T-helper 9 cell (primary cell): Measurements from ENCODE around the gene AP4S1.

ENCODE experiments used
- DNase-seq: peaks from one replicate; pipeline ENCODE4 v3.0.0-alpha.2; 2020

AP4S1 gene

DNA sequence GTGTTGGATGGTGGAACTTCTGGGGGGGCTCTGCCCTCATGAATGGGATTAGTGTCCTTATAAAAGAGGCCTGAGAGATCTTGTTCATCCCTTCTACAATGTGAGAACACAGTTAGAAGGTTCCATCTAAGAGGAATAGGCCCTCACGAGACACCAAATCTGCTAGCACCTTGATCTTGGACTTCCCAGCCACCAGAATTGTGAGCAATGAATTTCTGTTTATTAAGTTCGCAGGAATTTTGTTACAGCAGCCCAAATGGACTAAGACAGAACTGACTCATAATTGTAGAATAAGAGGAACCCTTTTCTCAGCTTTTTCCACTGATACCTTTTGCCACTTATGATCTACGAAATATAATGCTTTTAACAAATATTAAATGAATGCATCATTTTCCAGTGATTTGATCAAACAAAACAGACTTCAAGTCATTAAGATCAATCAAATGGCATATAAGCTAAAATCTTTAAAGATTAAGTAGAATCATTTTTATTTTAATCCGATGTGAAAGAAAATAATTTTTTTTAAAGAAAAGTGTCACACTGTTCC is 113.9 kb downstream of the AP4S1 start:
- DNase-seq, result no peak

DNA sequence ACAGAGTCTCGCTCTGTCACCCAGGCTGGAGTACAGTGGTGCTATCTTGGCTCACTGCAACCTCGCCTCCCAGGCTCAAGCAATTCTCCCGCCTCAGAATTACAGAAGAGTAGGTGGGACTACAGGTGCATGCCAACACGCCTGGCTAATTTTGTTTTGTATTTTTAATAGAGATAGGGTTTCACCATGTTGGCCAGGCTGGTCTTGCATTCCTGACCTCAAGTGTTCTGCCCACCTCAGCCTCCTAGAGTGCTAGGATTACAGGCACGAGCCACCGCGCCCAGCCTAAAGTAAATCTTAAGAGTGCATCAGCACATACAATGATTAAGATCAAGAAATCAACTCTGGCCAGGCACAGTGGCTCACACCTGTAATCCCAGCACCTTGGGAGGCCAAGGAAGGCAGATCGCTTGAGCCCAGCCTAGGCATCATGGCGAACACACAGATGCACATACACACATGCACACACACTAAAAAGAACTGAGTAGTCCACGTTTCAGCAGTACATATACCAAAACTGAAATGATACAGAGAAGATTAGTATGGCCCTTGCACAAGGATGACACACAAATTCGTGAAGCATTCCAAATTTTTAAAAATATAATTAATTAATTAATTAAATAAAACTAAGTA is 117.1 kb downstream of the AP4S1 start:
- no peak for DNase-seq
